ENCODE measurements around the gene CDK6.

CDK6 gene

GRCh38 chr7:92826258-92826938, 10.0 kb downstream of the CDK6 start:
- no peak for DNase-seq (ENCODE audit: low spot score)

- DNase-seq (ENCODE audit: low spot score) = no peak
Measured at GRCh38 chr7:92824901-92825480, 11.4 kb downstream of the CDK6 start.

GRCh38 chr7:92824450-92824849, 11.9 kb downstream of the CDK6 start:
- no peak for DNase-seq (ENCODE audit: low spot score)

- DNase-seq (ENCODE audit: low spot score) = no peak
Measured at GRCh38 chr7:92823042-92823441, 13.3 kb downstream of the CDK6 start.

- DNase-seq (ENCODE audit: low spot score) = no peak
Measured at GRCh38 chr7:92820191-92820590, 16.2 kb downstream of the CDK6 start.

- DNase-seq (ENCODE audit: low spot score) = no peak
Measured at GRCh38 chr7:92817398-92817797, 19.0 kb downstream of the CDK6 start.

- DNase-seq (ENCODE audit: low spot score) = no peak
Measured at GRCh38 chr7:92815412-92815811, 21.0 kb downstream of the CDK6 start.

- no peak for DNase-seq (ENCODE audit: low spot score)
Measured at GRCh38 chr7:92813390-92814024, 22.9 kb downstream of the CDK6 start.

- DNase-seq (ENCODE audit: low spot score) = no peak
Measured at GRCh38 chr7:92811158-92811557, 25.2 kb downstream of the CDK6 start.

GRCh38 chr7:92809760-92810573, 26.4 kb downstream of the CDK6 start:
- DNase-seq (ENCODE audit: low spot score) = peak; percentile 77

GRCh38 chr7:92809397-92809759, 27.0 kb downstream of the CDK6 start:
- no peak for DNase-seq (ENCODE audit: low spot score)

- DNase-seq (ENCODE audit: low spot score) = no peak
Measured at GRCh38 chr7:92808635-92809034, 27.7 kb downstream of the CDK6 start.

GRCh38 chr7:92808006-92808405, 28.4 kb downstream of the CDK6 start:
- DNase-seq (ENCODE audit: low spot score) = no peak

- no peak for DNase-seq (ENCODE audit: low spot score)
Measured at GRCh38 chr7:92806496-92806895, 29.9 kb downstream of the CDK6 start.

- no peak for DNase-seq (ENCODE audit: low spot score)
Measured at GRCh38 chr7:92802406-92802805, 34.0 kb downstream of the CDK6 start.

GRCh38 chr7:92799446-92800211, 36.7 kb downstream of the CDK6 start:
- no peak for DNase-seq (ENCODE audit: low spot score)

GRCh38 chr7:92798517-92799249, 37.7 kb downstream of the CDK6 start:
- no peak for DNase-seq (ENCODE audit: low spot score)

- no peak for DNase-seq (ENCODE audit: low spot score)
Measured at GRCh38 chr7:92797693-92798092, 38.7 kb downstream of the CDK6 start.

- no peak for DNase-seq (ENCODE audit: low spot score)
Measured at GRCh38 chr7:92797284-92797683, 39.1 kb downstream of the CDK6 start.

- DNase-seq (ENCODE audit: low spot score) = no peak
Measured at GRCh38 chr7:92794831-92795230, 41.5 kb downstream of the CDK6 start.

GRCh38 chr7:92794391-92794790, 42.0 kb downstream of the CDK6 start:
- no peak for DNase-seq (ENCODE audit: low spot score)
